GM20431 (cell line): ENCODE data around the gene SND1.

ENCODE experiments used
- in situ Hi-C: fragments of 300-500 bp; cut with MseI, MboI; formaldehyde crosslinking; loops from one replicate; pipeline ENCODE4 v1.15.0; 2020; ENCODE audit warnings: low sequenced_read_pairs; ENCODE audit not compliant: unreplicated experiment

SND1 gene

DNA sequence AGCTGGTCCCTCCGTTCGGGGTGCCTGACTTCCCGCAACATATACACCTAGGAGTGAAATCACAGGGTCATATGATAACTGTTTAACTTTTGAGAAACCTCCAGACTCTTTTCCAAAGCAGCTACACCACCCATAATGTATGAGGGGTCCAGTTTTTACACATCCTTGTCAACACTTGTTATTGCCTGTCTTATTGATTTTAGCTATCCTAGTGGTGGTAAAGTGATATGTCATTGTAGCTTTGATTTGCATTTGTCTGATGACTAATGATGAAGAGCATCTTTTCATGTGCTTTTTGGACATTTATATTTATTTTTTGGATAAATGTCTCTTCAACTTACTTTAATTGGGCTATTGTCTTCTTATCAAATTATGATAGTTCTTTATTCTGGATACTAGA lies 29.0 kb downstream of the SND1 start:
- in situ Hi-C loops, result no loop called here

DNA sequence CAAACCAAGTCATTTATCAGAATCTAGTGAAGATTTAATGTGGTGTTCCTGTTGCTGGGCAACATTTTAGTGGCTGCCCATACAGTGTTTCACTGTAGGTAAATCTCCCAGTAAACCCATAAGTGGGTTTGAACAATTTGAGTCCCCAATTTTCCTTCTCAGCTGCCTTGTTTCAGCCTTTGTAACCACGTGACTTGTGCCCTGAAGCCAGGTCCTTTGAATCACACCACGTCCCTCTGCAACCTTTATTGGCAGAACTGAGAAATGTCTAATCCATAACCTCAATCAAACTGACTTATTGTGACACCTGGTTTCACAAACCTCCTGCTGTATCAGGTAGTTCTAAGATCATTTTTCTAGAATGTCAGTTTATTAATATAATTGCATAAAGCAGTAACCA lies 30.1 kb downstream of the SND1 start:
- in situ Hi-C loops, result no loop called here

- in situ Hi-C loops, result no loop called here
Measured at GRCh38 chr7:127683776-127684681, 32.0 kb downstream of the SND1 start.

GRCh38 chr7:127689194-127689772 lies 37.3 kb downstream of the SND1 start:
- in situ Hi-C loops, result no loop called here

- in situ Hi-C loops, result no loop called here
Measured at GRCh38 chr7:127690337-127690736, 38.3 kb downstream of the SND1 start.

DNA sequence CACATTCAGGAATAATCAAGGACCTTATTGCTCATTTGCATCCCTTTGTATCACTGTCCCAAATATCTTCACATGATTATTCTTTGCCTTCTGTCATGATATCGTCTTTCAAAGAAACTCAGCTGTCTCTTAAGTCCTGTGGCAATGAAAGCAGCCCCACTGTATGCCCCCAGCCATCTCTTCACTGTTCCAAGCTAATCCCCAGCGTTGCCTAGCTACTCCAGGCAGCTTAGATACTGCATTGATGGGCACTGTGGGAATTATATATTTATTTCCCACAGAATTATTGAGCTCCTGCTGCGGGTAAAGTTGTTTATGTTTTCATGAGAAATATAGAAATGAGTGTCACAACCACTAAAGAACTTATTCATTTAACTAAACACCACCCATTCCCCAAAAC lies 38.8 kb downstream of the SND1 start:
- in situ Hi-C loops, result no loop called here

DNA sequence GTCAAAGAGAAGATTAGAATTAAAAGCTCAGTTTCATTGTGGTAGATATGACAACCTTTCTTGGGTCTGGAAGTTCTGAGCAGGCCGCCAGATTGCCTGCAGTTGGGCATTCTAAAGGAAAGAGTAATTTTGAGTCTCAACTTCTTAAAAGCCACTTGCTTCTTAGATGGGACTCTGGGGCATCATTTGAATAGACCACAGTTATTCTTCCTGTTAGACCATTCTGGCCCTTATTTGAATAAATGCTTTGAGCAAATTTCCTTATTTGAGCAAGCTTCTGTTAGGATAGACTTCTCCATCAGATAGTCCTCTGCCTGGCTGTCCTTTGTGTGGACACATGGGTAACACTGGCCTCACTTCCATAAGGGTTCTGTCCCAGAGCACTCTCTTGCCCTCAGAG lies 40.2 kb downstream of the SND1 start:
- in situ Hi-C loops, result no loop called here

GRCh38 chr7:127699853-127700252 lies 47.9 kb downstream of the SND1 start:
- in situ Hi-C loops, result loop anchor here (25.0 kb wide), 1 partner anchor 512 kb away; no protein-coding TSS in a partner anchor

GRCh38 chr7:127702052-127702652 lies 50.2 kb downstream of the SND1 start:
- in situ Hi-C loops, result loop anchor here (25.0 kb wide), 1 partner anchor 510 kb away; no protein-coding TSS in a partner anchor

DNA sequence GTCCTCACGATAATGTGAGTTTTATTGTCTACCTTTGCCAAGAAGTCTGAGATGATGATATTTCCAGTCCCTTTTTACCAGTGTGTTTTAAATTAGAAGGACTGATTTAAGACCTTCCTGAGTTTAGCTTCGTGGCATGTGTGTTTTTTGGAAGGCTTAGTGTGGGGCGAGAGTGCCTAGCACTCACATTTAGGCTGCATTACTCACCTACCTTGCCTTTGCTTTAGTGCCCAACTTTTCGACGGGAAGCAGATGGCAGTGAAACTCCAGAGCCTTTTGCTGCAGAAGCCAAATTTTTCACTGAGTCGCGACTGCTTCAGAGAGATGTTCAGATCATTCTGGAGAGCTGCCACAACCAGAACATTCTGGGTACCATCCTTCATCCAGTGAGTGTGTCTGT lies 50.9 kb downstream of the SND1 start:
- in situ Hi-C loops, result loop anchor here (25.0 kb wide), 1 partner anchor 509 kb away; no protein-coding TSS in a partner anchor

- in situ Hi-C loops, result loop anchor here (25.0 kb wide), 1 partner anchor 508 kb away; no protein-coding TSS in a partner anchor
Measured at GRCh38 chr7:127704211-127704610, 52.2 kb downstream of the SND1 start.

DNA sequence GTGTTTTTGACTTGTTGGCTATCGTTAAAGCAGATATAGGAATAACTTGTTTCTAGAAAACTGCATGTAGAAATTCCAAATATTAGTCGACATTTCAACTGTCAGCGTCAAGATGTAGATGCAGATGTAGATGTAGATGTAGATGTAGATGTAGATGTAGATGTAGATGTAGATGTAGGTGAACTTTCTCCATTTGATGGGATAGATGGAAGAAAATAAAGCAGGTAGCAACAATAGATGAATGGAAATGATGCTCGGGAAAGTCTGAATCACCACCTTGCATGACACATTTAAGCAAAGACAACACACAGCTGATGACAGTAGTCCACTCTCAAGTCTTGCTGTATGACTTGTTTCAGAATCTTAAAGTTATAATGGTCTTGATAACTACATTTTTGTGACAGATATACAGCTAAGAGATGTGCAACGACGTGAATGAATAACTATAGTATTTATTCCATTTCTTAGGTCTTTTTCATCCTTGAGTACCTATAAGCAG lies 53.5 kb downstream of the SND1 start:
- in situ Hi-C loops, result loop anchor here (25.0 kb wide), 1 partner anchor 507 kb away; no protein-coding TSS in a partner anchor

DNA sequence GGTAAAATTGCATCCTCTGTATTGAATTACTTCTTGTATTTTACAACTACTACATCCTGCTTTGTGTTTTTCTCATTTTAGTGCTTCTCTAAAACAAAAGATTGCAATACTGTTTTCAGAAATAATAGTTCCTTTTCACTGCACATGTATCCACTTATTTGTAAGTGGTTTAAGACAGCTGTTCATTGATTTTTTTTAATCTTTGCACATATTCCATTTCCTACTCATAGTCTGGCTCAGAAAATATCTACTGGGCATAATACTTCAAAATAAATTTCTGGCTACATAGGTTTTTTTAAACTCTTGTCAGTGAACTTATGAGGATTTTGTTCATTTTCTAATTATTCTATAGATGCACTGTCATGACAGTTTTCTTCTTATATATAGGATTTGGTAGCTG lies 54.8 kb downstream of the SND1 start:
- in situ Hi-C loops, result loop anchor here (25.0 kb wide), 1 partner anchor 506 kb away; no protein-coding TSS in a partner anchor

DNA sequence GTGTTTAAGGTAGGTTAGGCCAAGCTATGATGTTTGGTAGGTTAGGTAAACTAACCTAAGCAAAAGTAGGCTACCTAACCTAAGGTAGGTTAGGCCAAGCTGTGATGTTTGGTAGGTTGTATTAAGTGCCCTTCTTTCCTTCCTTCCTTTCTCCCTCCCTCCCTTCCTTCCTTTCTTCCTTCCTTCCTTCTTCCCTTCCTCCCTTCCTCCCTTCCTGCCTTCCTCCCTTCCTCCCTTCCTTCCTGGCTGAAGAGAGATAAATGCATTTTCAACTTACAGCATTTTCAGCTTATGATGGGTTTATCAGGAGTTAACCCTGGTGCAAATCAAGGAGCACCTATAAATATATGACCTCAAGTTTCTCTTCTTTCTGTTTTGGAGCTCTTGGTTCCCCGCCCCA lies 56.2 kb downstream of the SND1 start:
- in situ Hi-C loops, result loop anchor here (25.0 kb wide), 1 partner anchor 504 kb away; no protein-coding TSS in a partner anchor

DNA sequence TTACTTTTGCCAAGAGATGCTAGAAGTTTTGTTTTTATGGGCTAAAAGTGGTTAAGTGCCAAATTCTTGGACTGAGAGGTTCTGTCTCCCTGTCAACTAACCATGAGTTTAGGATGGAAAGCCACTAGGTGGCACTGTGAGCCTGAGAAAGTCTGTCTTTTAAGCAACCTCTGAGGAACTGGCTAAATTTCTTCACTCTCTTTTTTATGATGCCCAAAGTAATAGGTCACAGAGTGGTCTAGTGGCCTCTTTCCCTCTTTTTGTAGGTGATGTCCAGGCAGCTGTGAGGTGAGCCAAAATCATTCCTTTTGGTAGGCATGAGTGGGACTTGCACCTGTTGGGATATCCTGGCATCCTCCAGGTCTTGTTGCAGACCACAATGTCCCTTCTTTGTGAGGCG lies 56.8 kb downstream of the SND1 start:
- in situ Hi-C loops, result loop anchor here (25.0 kb wide), 1 partner anchor 504 kb away; no protein-coding TSS in a partner anchor

DNA sequence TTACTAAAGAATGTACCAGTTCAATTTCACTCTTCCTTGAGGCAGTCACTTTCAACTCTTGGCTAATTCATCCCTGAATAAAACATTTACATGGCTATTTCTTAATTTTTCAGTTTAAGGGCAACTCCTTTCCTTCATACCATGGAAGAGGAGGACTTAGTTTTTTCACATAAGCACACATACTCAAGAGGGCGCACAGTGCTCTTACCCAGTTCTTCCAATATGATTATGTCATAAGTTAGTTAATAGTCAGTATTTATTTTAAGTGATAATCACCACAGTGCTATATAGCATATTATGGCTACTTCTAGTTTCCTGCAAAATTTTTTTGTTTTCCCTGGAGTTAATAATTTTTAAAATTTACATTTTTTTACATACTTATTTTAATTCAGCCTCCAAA lies 58.6 kb downstream of the SND1 start:
- in situ Hi-C loops, result loop anchor here (25.0 kb wide), 1 partner anchor 502 kb away; no protein-coding TSS in a partner anchor

DNA sequence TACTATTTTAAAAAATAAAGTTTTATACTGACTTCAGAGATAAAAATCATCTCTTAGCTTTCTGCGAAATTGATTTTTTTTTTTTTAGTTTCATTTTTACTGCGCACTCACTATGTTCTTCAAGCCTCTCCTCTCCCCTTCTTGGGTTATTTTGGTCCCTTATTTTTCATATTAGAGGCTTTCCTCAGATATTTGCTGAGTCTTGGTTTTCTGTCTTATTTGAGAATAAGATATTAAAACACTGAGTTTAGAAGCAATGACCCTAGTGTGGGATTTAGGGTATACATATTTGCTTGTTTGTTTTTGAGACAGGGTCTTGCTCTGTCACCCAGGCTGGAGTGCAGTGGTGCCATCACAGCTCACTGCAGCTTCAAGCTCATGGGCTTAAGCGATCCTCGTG lies 59.9 kb downstream of the SND1 start:
- in situ Hi-C loops, result loop anchor here (25.0 kb wide), 1 partner anchor 500 kb away; no protein-coding TSS in a partner anchor

GRCh38 chr7:127713006-127713405 lies 61.0 kb downstream of the SND1 start:
- in situ Hi-C loops, result loop anchor here (25.0 kb wide), 1 partner anchor 499 kb away; no protein-coding TSS in a partner anchor

DNA sequence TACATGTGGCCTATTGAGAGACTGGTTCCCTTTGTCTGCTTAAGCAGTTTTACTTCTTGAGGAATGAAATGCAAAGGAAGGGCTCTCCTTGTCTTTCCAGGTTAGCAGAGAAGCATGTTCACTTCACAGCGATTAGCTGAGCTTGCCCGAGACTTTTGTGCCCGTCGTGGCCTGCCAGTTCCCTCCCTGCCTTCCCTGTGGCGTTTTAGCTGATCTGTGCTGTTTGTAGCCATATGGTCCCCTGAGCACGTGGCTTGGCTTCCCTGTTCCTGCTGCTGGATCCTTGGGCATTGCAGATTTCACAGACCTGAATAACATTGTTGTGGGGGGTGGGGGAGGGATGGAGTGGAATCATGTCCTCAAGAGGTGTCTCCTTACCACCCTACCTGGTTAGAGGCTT lies 61.8 kb downstream of the SND1 start:
- in situ Hi-C loops, result loop anchor here (25.0 kb wide), 1 partner anchor 499 kb away; no protein-coding TSS in a partner anchor

GRCh38 chr7:127715272-127715671 lies 63.3 kb downstream of the SND1 start:
- in situ Hi-C loops, result loop anchor here (25.0 kb wide), 1 partner anchor 497 kb away; no protein-coding TSS in a partner anchor
